ENCODE results near the gene PECR. TPM values are rescaled to one million over a fixed set of nuclear protein-coding genes. Genes with fewer than 3 reads are reported as not detected.

PECR gene
- total and polyA plus RNA-seq, 9 of the 15 experiments (the other 6 are each of a cell fraction or from before 2014, with no cell fraction given), result 1.1 to 10.3 (median 8.2) TPM

- POLR2A ChIA-PET, result no interaction called here
- no peak for FAIRE-seq
- no peaks in the 10 kb centered on the region for H3K27me3 ChIP-seq (ENCODE audit: control insufficient read depth in 2 of 2, insufficient read depth in 2 of 2, low read length in 2 of 2)
- H3K9me3 ChIP-seq (replicated peaks; ENCODE audit: control insufficient read depth, insufficient read depth, low read depth, low read length), result no peaks in the 10 kb centered on the region
- TF ChIP-seq GMEB1 (CRISPR knock-in tag; IDR thresholded peaks at IDR 0.05) (no peak), NR2C2 (CRISPR knock-in tag; IDR thresholded peaks at IDR 0.05) (no peak), NR2C2 (tag; IDR thresholded peaks at IDR 0.05) (no peak), ZC3H8 (IDR thresholded peaks at IDR 0.05) (no peak), ETV6 (IDR thresholded peaks at IDR 0.05; ENCODE audit: borderline replicate concordance in 1 of 2, low read depth in 2 of 2, low read length in 1 of 2) (no peak), ETV6 (CRISPR knock-in tag; IDR thresholded peaks at IDR 0.05; ENCODE audit: borderline replicate concordance) (no peak), CBX3 (IDR thresholded peaks at IDR 0.05; ENCODE audit: borderline replicate concordance in 1 of 2, low read length in 2 of 2) (no peak), NR2F6 (CRISPR knock-in tag; IDR thresholded peaks at IDR 0.05) (no peak), DNMT1 (IDR thresholded peaks at IDR 0.05) (no peak), TARDBP (IDR thresholded peaks at IDR 0.05) (no peak), USF1 (CRISPR knock-in tag; IDR thresholded peaks at IDR 0.05) (no peak), ELF1 (tag; IDR thresholded peaks at IDR 0.05) (no peak), FOXA1 (IDR thresholded peaks at IDR 0.05; ENCODE audit: borderline replicate concordance) (no peak), COPS2 (conservative IDR thresholded peaks at IDR 0.05) (no peak), FUS (optimal IDR thresholded peaks at IDR 0.05; ENCODE audit: low read depth, low read length) (no peak), SRSF7 (optimal IDR thresholded peaks at IDR 0.05; ENCODE audit: low read depth, low read length) (no peak), ESRRB (CRISPR knock-in tag; IDR thresholded peaks at IDR 0.05; ENCODE audit: borderline replicate concordance) (no peak)
- in situ Hi-C loops (cut with MboI), result no loop called here
- ATAC-seq, result no peak
- WGBS (ENCODE audit: insufficient coverage, low coverage, missing lambda C conversion rate), result 69% methylated on average over 2 of the region's 2 CpGs
- H3K4me2 ChIP-seq (ENCODE audit: insufficient read depth, low read length), result no peak overlapping the region
- H3K27ac ChIP-seq (ENCODE audit: extremely low read depth, low read depth, low read length), result no peak overlapping the region
- H3K4me3 ChIP-seq, result no peak overlapping the region
- no peak overlapping the region for H3K9ac ChIP-seq (ENCODE audit: insufficient read depth in 1 of 2, low read depth in 2 of 2, low read length in 2 of 2)
- no peak for DNase-seq (ENCODE audit: extremely low read depth in 1 of 4, low spot score in 3 of 4)
- no peaks in the 10 kb centered on the region for H3K79me2 ChIP-seq (ENCODE audit: control insufficient read depth, insufficient read depth, low read length)
- no peak overlapping the region for H2AFZ ChIP-seq (ENCODE audit: low read depth, low read length)
- H3K36me3 ChIP-seq (ENCODE audit: control insufficient read depth, insufficient read depth, low read length), result no peaks in the 10 kb centered on the region
- BruUV-seq (replicated peaks), result no TSS peak
- CTCF ChIA-PET (ENCODE audit: low intra/inter-chr PET ratio), result no interaction called here
- no peaks in the 10 kb centered on the region; a peak in 1 of 5 replicates for H3K4me1 ChIP-seq (replicated peaks in 1 of 2; ENCODE audit: control insufficient read depth in 2 of 2, insufficient read depth in 2 of 2, low read length in 2 of 2)
- no peaks in the 10 kb centered on the region for H4K20me1 ChIP-seq (replicated peaks; ENCODE audit: control insufficient read depth, insufficient read depth, low read length)
- intact Hi-C loops (cut with micrococcal nuclease), result no loop called here
- H3K9me1 ChIP-seq (ENCODE audit: control insufficient read depth, insufficient read depth, low read length), result no peaks in the 10 kb centered on the region
These were observed 34.2 kb downstream of the PECR start for GRCh38 chr2:216047397-216047796.
